Left ventricle myocardium superior (tissue), 1 donor: ENCODE measurements around the gene CYP4F3. TPM values are rescaled to one million over a fixed set of nuclear protein-coding genes. Genes with fewer than 3 reads are reported as not detected.
"Not testable (repeated sequence)": the region's sequence is repeated elsewhere in the genome, so short reads cannot be mapped to it uniquely, and the experiment has no call there.

Experiments used
- ATAC-seq: fragments of 200-7000 bp; cut with Tn5 transposase; one replicate; pipeline ENCODE4 v1.9.1; 2020; ENCODE audit warnings: mild to moderate bottlenecking, moderate library complexity
- DNase-seq: peaks from one replicate; pipeline ENCODE4 v3.0.0-alpha.2; 2020
- intact Hi-C: fragments of 100-400 bp; cut with micrococcal nuclease; formaldehyde crosslinking; loops from one replicate; pipeline ENCODE4 v1.11.0; 2022
- long read RNA-seq: library from polyadenylated mRNA; unstranded; transcript quantifications from one replicate; pipeline ENCODE4 v2.0.0, GENCODE V29; 2021
- total RNA-seq: library from RNA; stranded (reverse); fragmentation: NEBNext Ultra II Directional; extraction: Animal tissue kit (Norgen Biotek cat#: 25700); gene quantifications from one replicate; pipeline ENCODE4 v1.2.1, GENCODE V29; 2021
- donor health status: DM: no; HTN: yes; CAD: no; lungs with severe emphysema.

CYP4F3 gene, protein sequence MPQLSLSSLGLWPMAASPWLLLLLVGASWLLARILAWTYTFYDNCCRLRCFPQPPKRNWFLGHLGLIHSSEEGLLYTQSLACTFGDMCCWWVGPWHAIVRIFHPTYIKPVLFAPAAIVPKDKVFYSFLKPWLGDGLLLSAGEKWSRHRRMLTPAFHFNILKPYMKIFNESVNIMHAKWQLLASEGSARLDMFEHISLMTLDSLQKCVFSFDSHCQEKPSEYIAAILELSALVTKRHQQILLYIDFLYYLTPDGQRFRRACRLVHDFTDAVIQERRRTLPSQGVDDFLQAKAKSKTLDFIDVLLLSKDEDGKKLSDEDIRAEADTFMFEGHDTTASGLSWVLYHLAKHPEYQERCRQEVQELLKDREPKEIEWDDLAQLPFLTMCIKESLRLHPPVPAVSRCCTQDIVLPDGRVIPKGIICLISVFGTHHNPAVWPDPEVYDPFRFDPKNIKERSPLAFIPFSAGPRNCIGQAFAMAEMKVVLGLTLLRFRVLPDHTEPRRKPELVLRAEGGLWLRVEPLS
- total RNA-seq: 0.79 TPM
- long read RNA-seq: 0 reads

DNA sequence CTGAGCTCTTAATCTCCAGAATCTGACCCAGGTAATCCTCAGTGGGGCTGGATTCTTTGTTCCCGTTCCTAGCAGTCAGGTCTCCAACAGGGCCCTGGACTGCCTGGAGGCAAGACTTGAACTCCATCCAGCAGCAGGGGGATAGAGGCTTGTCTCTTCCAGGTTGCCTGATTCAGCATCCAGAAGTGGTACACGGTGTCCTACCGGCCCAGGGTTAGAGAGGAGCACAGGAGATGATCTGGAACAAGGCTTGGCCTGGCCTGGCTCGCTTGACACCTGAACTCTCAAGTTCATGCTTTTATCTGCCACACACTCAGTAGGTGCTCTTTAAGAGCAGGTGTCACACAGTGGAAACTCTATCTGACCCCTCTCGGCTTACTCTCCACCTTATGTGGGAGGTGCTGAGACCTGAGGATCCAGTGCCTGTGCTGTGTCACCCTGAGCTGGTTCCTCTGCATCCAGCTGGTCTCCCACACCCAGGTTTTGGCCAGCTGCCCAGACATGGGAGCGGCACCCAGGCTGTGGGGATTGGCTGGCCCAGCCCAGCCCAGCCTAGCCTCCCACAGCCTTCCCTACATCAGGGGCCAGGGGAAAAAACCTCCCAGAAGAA, at the start of gene CYP4F3:
Gene CYP4F3, plus strand, starts transcription at position 604 of the 610 bp plus-strand sequence. CDS start 519 bp downstream, outside the sequence.
- peak; percentile 95 for ATAC-seq
- intact Hi-C loops: no loop called here

DNA sequence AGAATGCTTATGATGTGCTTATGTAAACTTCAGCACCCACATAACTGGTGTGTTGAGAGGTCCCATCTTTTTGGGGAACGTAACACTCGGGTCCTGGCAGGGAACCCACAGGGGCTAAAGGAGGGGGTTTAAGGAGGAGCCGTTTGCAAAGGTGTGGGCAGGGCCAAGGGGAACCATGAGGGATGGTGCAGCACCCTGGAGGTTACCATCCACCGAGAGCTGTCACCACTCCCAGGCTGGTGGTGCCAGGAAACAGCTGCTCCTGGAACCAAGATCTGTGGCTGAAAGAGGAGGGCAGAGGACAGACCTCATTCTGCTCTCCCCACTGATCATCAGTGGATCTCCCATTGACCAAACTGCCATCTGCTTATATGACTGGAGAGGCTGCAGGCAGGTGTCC, 48.9 kb upstream of the CYP4F3 start:
- intact Hi-C loops: no loop called here
- DNase-seq (no peak), ATAC-seq (no peak)

More for the DNA sequence above, at the start of gene CYP4F3:
- peak; percentile 85 for DNase-seq

DNA sequence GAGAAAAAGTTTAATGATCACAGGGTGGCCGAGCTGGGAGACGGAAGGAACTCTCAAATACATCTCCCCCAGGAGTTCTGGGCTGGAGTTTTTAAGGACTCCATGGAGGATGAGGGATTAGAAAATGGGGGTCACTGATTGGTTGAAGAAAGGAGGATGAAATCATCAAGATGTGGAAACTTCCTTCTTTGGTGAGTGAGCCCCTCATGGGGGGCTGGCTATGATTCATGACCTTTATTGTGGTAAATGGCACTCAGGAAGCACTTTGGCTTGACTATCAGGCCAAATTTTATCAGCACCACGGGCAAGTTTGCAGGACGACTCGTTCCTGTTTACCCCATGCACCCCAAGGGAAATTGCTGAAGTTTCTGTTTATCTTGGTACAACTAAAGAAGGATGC, 48.2 kb upstream of the CYP4F3 start:
- intact Hi-C loops, DNase-seq, ATAC-seq: not testable (repeated sequence)

DNA sequence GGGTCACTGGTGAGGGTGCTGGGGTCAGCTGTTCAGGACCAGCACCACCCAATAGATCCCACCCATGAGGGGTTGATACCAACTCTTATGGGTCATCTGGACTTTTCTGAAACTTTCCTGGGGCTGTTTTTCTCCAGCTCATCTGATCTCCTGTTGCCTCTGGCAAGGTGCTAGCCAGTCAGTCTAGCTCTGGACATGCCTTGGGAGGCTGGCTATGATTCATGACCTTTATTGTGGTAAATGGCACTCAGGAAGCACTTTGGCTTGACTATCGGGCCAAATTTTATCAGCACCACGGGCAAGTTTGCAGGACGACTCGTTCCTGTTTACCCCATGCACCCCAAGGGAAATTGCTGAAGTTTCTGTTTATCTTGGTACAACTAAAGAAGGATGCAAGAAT, 46.9 kb upstream of the CYP4F3 start:
- intact Hi-C loops, DNase-seq: not testable (repeated sequence)
- peak; percentile 31 for ATAC-seq

DNA sequence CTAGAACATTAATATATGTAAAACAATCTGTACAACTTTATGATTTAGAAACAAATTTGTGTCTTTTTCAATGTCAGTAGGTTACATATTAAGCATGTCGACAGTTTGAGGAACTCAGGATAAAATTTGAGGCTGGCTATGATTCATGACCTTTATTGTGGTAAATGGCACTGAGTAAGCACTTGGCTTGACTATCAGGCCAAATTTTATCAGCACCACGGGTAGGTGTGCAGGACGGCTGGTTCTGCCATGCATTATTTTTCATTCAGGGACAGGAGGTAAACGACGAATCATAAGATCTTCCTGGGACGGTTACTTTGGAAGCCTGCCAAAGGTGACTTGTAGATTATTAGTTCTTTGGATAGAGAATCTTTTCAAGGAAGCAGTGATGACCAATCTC, 45.6 kb upstream of the CYP4F3 start:
- ATAC-seq: no peak
- no peak for DNase-seq
- intact Hi-C loops: no loop called here

DNA sequence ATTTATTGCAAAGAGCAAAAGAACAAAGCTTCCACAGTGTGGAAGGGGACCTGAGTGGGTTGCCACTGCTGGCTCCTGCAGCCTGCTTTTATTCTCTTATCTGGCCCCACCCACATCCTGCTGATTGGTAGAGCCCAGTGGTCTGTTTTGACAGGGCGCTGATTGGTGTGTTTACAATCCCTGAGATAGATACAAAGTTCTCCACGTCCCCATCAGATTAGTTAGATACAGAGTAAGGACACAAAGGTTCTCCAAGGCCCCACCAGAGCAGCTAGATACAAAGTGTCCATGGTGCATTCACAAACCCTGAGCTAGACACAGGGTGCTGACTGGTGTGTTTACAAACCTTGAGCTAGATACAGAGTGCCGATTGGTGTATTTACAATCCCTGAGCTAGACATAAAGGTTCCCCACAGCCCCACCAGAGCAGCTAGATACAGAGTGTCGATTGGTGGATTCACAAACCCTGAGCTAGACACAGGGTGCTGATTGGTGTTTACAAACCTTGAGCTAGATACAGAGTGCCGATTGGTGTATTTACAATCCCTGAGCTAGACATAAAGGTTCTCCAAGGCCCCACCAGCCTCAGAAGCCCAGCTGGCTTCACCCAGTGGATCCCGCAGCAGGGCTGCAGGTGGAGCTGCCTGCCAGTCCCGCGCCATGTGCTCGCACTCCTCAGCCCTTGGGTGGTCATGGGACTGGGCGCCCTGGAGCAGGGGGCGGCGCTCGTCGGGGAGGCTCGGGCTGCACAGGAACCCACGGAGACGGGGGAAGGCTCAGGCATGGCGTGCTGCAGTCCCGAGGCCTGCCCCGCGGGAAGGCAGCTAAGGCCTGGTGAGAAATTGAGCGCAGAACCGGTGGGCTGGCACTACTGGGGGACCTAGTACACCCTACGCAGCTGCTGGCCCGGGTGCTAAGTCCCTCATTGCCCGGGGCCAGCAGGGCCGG, 32.4 kb upstream of the CYP4F3 start:
- ATAC-seq: not testable (repeated sequence)

DNA sequence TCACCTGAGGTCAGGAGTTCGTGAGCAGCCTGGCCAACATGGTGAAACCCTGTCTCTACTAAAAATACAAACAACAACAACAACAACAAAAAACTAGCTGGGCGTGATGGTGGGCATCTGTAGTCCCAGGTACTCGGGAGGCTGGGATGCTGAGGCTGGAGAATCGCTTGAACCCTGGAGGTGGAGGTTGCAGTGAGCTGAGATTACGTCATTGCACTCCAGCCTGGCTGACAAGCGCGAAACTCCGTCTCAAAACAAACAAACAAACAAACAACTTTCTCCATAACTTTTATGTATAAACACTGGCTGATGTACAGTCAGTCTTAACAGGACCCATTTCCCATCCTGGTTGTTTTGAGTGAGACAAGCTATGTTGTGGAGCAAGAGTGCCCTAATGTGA, 31.4 kb upstream of the CYP4F3 start:
- no peak for DNase-seq
- intact Hi-C loops: no loop called here
- ATAC-seq: no peak

More for the DNA sequence above, 32.4 kb upstream of the CYP4F3 start:
- DNase-seq, intact Hi-C loops: not testable (repeated sequence)

DNA sequence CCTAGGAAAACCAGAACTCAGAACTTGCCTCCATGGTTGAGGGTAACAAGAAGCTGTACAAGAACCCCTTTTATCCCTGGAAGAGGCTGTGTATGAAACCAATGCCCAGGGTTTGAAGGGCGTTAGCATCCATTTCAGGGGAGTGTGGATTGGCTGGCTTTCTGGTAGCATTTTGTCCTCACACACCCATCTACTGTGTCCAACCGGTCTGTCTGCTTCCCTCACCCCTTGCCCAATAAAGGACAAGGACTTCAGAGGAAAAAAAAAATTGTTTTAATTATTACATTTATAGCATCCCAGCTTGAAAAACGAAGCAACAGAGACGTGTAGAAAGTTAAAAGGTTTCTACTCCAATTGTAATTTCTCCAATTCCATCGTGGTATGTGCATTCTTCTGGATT, 28.4 kb upstream of the CYP4F3 start:
- ATAC-seq: no peak
- DNase-seq: no peak
- intact Hi-C loops: no loop called here

DNA sequence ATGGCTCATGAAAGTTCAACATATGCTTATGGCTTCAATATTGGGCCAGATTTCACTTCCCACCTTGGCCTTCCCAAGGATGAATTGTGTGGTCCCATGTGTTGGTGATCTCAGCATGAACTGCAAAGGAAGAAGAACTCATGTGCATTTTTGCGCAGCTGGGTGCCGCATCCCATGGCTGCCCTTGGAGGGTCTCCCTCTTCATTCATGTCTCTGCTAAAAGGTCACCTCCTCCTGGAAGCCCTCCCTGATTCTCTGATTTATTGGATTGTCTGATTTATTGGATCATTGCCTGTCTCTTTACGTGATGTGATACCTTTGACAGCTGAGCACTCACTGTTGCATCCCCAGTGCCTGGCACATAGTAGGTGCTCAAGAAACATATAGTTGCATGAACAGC, 27.4 kb upstream of the CYP4F3 start:
- intact Hi-C loops: no loop called here
- DNase-seq (no peak), ATAC-seq (no peak)

DNA sequence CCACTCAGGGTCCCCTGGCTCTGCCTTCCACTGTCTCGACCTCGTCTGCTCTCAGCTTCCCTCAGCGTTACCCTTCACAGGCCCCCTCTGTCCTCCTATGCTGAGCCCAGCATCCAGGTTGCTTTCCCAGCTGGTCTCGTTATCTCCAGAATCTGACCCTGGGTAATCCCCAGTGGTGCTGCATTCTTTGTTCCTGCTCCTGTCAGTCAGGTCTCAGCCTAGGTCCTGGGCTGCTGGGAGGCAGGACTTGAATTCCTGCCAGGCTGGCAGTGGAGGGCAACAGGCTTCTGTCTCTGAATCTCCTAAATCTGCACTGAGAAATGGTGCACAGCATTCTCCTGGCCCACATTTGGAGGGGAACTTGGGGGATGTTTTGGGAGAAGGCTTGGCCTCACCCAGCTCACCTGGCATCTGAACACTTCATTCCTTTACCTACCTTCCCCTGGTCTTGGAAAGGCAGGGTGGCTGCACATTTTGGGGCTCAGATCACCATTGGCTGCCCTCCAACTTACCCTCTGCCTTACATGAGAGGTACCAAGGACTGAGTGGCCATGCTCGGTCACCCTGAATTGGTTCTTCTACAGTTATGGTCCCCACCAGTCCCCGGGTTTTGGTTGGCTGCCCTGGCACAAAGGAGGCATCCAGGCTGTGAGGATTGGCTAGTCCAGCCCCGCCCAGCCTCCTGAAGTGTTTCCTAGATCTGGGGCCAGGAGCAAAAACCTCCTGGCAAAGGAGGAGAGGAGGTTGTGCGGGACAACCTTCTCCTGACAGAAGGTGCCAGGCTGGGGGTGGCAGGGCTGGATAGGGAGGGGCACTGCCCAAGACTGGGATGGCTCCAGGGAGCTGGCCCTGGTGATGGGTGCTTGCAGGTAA, 26.0 kb upstream of the CYP4F3 start, which contains the start of gene CYP4F8:
Gene CYP4F8, plus strand, starts transcription at position 712 of the 873 bp plus-strand sequence. CDS start 399 bp downstream, outside the sequence.
- intact Hi-C loops: no loop called here
- no peak for DNase-seq
- no peak for ATAC-seq

DNA sequence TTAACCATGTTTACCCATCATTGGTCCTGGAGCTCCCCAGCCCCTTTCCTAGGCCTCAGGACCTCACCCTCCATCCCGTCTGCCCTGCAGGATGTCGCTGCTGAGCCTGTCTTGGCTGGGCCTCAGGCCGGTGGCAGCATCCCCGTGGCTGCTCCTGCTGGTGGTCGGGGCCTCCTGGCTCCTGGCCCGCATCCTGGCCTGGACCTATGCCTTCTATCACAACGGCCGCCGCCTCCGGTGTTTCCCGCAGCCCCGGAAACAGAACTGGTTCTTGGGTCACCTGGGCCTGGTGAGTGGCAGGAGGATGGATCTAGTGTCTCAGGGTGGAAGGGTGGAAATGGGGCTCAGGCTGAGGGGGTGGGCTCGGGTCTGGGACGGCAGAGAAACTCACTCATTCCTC, 25.2 kb upstream of the CYP4F3 start:
- DNase-seq (no peak), ATAC-seq (no peak)
- intact Hi-C loops: no loop called here

DNA sequence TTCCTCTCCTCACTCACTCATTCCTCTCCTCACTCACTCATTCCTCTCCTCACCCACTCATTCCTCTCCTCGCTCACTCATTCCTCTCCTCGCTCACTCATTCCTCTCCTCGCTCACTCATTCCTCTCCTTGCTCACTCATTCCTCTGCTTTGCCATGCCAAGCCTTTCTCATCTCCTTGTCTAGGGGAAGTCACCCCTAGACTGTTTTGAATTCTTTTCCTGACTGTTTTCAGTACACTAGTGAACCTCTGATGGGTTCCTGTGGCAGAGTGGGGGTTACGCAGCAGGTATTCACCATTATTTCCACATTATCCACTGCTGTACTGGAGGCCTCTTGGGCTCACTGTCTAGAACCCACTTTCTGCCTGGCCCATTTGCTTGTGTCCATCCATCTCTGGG, 24.5 kb upstream of the CYP4F3 start:
- intact Hi-C loops: no loop called here
- DNase-seq: no peak
- ATAC-seq: no peak

DNA sequence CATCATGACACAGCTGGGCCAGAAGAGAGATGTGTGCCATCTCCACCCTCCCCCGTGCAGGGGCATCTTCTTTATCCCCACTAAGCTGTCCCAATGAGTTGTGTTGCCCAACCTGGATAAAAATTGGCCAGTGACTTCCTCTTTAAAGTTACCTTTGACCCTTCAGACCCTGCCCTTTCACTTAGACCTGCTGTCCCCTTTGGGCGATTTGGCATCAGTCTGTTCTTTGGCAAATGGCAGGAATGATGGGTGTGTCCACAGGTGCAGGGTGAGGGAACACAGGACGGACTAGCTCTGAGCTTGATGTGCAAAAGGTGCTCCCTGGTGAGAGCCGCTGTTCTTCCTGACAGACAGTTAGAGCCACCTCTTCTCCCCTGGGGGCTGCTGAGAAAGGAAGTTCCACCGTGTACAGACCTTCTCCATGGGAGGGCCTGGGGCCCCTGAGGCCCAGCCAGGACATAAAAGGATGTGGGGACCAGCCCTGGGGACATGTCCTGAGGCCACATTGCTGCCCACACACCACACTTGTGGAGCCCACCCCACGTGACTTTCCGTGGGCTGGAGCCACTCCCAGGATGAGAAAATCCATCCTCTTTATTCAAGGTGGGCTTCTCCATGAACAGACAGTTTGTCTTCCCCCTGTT, 23.9 kb upstream of the CYP4F3 start:
- DNase-seq: no peak
- intact Hi-C loops: no loop called here
- ATAC-seq: no peak

DNA sequence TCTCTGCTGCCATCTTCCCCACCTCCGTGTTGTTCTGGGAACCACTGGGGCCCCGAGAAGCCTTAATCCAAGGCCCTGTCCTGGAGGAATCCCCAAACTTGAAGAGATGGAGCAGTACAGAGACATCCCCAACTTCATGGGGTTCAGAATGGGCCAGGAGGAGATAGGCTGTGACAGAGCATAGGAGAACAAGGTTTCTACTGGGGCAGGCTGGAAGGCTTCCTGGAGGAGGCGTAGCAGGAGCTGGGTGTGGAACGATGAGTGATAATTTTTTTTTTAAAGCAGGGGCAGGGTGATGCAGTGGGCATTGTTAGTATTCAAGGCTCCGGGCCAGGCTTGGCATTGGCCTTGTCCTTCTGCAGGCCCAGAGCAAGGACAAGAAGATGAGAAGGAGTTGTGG, 22.4 kb upstream of the CYP4F3 start:
- DNase-seq (no peak), ATAC-seq (no peak)
- intact Hi-C loops: no loop called here

DNA sequence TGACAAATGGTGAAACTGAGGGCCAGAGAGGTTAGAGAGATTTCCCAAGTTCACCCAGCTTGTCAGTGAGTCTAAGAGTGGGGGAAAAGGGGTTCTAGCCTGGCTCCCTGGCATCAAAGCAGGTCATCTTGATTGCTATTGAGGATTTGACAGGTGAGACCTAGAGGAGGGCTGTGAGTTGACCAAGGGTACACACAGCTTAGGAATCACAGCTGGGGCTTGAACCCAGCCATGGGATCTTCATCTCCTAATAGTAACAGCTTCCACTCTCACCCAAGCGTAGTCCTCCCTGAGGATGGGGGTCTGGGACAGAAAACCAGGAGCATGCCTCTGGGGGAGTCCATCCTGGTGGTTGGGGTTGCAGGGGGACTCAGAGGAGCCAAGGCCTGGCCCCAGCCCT, 18.9 kb upstream of the CYP4F3 start:
- intact Hi-C loops: loop anchor here (10.0 kb wide), 1 partner anchor 553 kb away; the partner anchor contains the start of gene CIB3
- DNase-seq (no peak), ATAC-seq (no peak)

DNA sequence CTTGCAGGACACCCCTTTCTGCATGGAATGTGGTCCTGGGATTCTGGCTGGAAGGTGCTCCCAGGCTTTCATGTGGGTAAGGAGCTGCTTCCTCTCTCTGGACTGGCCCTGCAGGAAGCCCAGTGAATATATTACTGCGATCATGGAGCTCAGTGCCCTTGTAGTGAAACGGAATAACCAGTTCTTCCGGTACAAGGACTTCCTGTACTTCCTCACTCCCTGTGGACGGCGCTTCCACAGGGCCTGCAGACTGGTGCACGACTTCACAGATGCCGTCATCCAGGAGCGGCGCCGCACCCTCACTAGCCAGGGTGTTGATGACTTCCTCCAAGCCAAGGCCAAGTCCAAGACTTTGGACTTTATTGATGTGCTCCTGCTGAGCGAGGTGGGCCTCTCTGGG, 17.7 kb upstream of the CYP4F3 start:
- no peak for DNase-seq
- intact Hi-C loops: loop anchor here (10.0 kb wide), 1 partner anchor 552 kb away; the partner anchor contains the start of gene CIB3
- no peak for ATAC-seq

DNA sequence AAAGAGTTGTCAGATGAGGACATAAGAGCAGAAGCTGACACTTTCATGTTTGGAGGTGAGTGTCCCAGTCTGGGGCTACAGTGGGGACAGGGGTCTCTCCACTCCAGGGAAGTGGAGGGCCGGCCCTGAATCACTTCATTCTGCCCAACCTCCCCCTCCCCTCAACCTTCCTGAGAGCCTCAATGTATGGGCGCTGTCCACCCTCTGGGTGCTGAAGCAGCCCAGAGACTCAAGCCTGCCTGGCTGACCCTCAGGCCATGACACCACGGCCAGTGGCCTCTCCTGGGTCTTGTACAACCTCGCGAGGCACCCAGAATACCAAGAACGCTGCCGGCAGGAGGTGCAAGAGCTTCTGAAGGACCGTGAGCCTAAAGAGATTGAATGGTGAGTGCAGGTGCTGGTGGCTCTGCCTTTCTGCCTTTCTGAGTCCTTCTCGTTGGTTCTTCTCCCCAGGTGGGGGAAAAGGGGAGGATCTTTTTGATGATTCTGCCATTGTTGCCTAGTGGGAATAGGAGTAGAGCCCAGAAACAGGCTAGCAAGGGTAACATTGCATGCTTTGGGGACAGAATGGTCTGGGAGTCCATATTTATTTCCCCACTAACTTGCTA, 16.9 kb upstream of the CYP4F3 start:
- ATAC-seq: no peak
- no peak for DNase-seq
- intact Hi-C loops: loop anchor here (10.0 kb wide), 1 partner anchor 551 kb away; the partner anchor contains the start of gene CIB3
